Small intestine (tissue), 16 donors: ENCODE data around the gene OR2G3. TPM values are rescaled to one million over a fixed set of nuclear protein-coding genes. Genes with fewer than 3 reads are reported as not detected.

Source experiments
- DNase-seq, 2 donors: peaks; one replicate each; pipeline versions ENCODE4 v3.0.0 to v3.0.0-alpha.2; 2013
- FAIRE-seq: peaks from 2 replicates; lab custom pipeline; 2012; peaks lifted over from hg19 to GRCh38; lab: Jason Lieb, UNC
- H3K27ac ChIP-seq, 3 donors: one replicate each; pipeline ENCODE4 v1.5.1; 2013; ENCODE audit warnings: low read length in 2 of 3, mild to moderate bottlenecking in 2 of 3, control low read depth in 1 of 3, inconsistent platforms in 1 of 3, low read depth in 1 of 3, moderate library complexity in 1 of 3
- H3K27me3 ChIP-seq, 3 donors: one replicate each; pipeline ENCODE4 v1.6.1; 2013; ENCODE audit warnings: low read length in 3 of 3, inconsistent platforms in 1 of 3; ENCODE audit not compliant: control insufficient read depth in 3 of 3, insufficient read depth in 3 of 3
- H3K36me3 ChIP-seq, 3 donors: one replicate each; pipeline ENCODE4 v1.6.1; 2013; ENCODE audit warnings: low read length in 3 of 3, inconsistent platforms in 1 of 3, low read depth in 1 of 3, mild to moderate bottlenecking in 1 of 3, moderate library complexity in 1 of 3; ENCODE audit not compliant: control insufficient read depth in 3 of 3, insufficient read depth in 2 of 3
- H3K4me1 ChIP-seq, 3 donors: one replicate each; pipeline ENCODE4 v1.6.1; 2013; ENCODE audit warnings: low read length in 2 of 3, inconsistent platforms in 1 of 3, low read depth in 1 of 3, mild to moderate bottlenecking in 1 of 3, moderate library complexity in 1 of 3; ENCODE audit not compliant: control insufficient read depth in 3 of 3, insufficient read depth in 2 of 3
- H3K4me3 ChIP-seq, 3 donors: one replicate each; pipeline ENCODE4 v1.5.1; 2013; ENCODE audit warnings: low read length in 3 of 3, control low read depth in 1 of 3, inconsistent platforms in 1 of 3, low read depth in 1 of 3, mild to moderate bottlenecking in 1 of 3, moderate library complexity in 1 of 3
- H3K9me3 ChIP-seq, 2 donors: one replicate each; pipeline ENCODE4 v1.6.1; 2013; ENCODE audit warnings: low read depth in 1 of 2, low read length in 1 of 2; ENCODE audit not compliant: control insufficient read depth in 2 of 2, insufficient read depth in 1 of 2
- WGBS, 3 donors: extraction: QIAGEN DNeasy Blood & Tissue Kit; methylation state at CpG; one replicate each; pipeline ENCODE4 v1.1.7; 2013; 5-methylcytosine and 5-hydroxymethylcytosine counted together
- long read RNA-seq, 10 donors: transcript quantifications; one replicate each; lab custom pipeline, GENCODE V29; 2026
- polyA plus RNA-seq, 4 donors: library from polyadenylated mRNA; stranded (reverse) in 3 of 4; unstranded in 1 of 4; fragments of 200-250 nt in 3 of 4; fragments of 120-200 nt in 1 of 4; gene quantifications; one replicate each; pipeline versions ENCODE4 v1.2.1 to v1.2.3, GENCODE V29; 2013
- donor health status: healthy with polysubstance abuse.
- donor health status: control.
- donor health status: control.
- donor health status: Bipolar disorder and iron deficiency.
- donor health status: healthy.

The OR2G3 gene
- not detected for polyA plus RNA-seq
- long read RNA-seq, donor 1: 0 reads
- long read RNA-seq, donor 2: 0 reads
- long read RNA-seq, donor 3: 0 reads
- long read RNA-seq, donor 4: 0 reads
- long read RNA-seq, donor 5: 0 reads
- long read RNA-seq, donor 6: 0 reads
- long read RNA-seq, donor 7: 0 reads
- long read RNA-seq, donor 8: 0 reads
- long read RNA-seq, donor 9: 0 reads
- long read RNA-seq, donor 10: 0 reads

DNA sequence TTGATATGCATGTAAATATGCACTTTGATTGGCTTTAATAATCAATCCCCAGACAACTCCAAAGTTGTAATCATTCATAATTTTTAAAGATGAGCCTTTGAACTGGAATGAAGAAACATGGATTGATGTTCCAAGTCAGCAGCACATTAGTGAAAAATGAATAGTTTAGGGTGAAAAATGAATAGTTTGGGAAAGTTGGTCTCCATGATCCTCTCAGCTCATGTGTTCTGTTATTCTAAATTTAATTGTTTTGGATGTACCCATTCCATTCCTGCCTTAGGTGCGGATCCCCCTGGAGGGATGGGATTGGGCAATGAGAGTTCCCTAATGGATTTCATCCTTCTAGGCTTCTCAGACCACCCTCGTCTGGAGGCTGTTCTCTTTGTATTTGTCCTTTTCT is at the start of gene OR2G3:
Gene OR2G3, plus strand, starts transcription at position 301 of the 400 bp plus-strand sequence. Its CDS starts 0 bp downstream, at position 301.
- DNase-seq (no peak), FAIRE-seq (no peak)
- WGBS, 3 donors: 64 to 86% (median 67%) methylated on average over 2 of the region's 2 CpGs
- Histone ChIP-seq H3K27ac (no peak within 1 kb of the TSS), H3K36me3 (no peaks in the 10 kb centered on the region), H3K4me3 (no peak within 1 kb of the TSS), H3K27me3 (no peaks in the 10 kb centered on the region), H3K4me1 (no peaks in the 10 kb centered on the region), H3K9me3 (no peaks in the 10 kb centered on the region)

DNA sequence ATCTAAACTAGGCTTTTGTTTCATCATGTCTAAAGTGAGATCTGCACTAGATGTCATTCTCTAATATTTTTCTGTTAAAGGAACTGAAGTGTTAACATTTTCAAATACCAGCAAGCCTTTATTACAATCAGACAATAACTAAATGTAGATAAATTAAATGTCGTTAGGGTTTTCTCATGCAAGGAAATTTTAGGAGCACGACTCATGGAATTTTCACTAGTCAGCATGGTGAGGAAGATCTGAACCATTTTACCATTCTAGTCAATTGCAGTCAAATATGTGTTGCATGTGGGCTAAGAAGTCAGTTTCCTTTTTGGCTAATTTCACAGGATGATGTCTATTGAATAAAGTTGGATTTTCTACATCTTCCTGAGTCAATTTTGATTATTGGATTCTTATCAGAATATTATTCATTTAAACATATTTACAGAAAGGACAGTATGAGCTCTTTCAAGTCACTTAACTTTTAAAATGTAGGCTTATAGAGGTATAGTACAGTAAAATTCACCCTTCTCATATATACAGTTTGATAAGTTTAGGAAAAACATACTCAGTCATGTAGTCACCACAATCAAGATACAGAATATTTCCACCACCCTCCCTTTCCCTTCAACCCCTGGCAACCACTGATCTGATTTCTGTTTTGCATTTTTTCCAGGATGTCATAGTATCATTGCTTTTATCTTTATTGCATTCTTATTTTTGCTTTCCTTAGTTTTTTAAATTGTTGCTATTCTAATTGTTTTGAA is 47.3 kb upstream of the OR2G3 start:
- H3K36me3 ChIP-seq: no peaks in the 10 kb centered on the region
- DNase-seq (no peak), FAIRE-seq (no peak)
- H3K4me1 ChIP-seq: no peaks in the 10 kb centered on the region
- no peak overlapping the region for H3K4me3 ChIP-seq
- 77 to 86% (median 83%) methylated on average over 2 of the region's 2 CpGs for WGBS, 3 donors
- H3K9me3 ChIP-seq: no peaks in the 10 kb centered on the region
- no peaks in the 10 kb centered on the region for H3K27me3 ChIP-seq
- H3K27ac ChIP-seq: no peak overlapping the region

DNA sequence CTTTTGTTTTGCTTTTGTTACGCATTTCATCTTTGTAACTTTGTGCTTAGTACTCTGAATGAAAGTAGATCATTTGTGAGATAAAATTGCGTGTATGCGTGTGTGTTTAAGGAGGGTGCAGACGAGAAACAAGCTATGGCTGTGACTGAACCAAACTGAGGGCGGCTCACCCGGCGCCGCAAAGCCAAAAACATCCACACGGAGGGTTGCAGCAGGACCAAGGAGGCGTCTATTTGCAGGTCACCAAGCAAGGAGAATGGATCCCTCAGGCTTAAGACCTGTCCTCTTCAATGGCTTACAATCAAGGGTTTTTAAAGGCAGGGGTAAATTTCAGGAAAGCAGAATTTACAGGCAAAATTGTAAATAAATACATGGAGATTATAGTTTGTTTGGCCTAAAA is 43.7 kb upstream of the OR2G3 start:
- no peaks in the 10 kb centered on the region for H3K9me3 ChIP-seq
- no peak for FAIRE-seq
- WGBS, 3 donors: 66 to 70% (median 68%) methylated on average over 10 of the region's 10 CpGs
- DNase-seq: no peak
- no peaks in the 10 kb centered on the region for H3K36me3 ChIP-seq
- H3K27ac ChIP-seq: no peak overlapping the region
- no peaks in the 10 kb centered on the region for H3K27me3 ChIP-seq
- no peak overlapping the region for H3K4me3 ChIP-seq
- H3K4me1 ChIP-seq: no peaks in the 10 kb centered on the region

- no peaks in the 10 kb centered on the region for H3K9me3 ChIP-seq
- 64 to 76% (median 73%) methylated on average over 9 of the region's 9 CpGs for WGBS, 3 donors
- H3K4me3 ChIP-seq: no peak overlapping the region
- no peak overlapping the region for H3K27ac ChIP-seq
- FAIRE-seq (no peak), DNase-seq (no peak)
- H3K36me3 ChIP-seq: no peaks in the 10 kb centered on the region
- no peaks in the 10 kb centered on the region for H3K4me1 ChIP-seq
- H3K27me3 ChIP-seq: no peaks in the 10 kb centered on the region
These were observed 43.2 kb upstream of the OR2G3 start for GRCh38 chr1:247562198-247562597.

GRCh38 chr1:247574236-247574635 is 31.1 kb upstream of the OR2G3 start:
- no peak for DNase-seq
- H3K36me3 ChIP-seq: no peaks in the 10 kb centered on the region
- H3K4me3 ChIP-seq: no peak overlapping the region
- H3K4me1 ChIP-seq: no peaks in the 10 kb centered on the region
- no peak overlapping the region for H3K27ac ChIP-seq
- no peak for FAIRE-seq
- no peaks in the 10 kb centered on the region for H3K27me3 ChIP-seq
- WGBS, 3 donors: 36 to 61% (median 44%) methylated on average over 1 of the region's 1 CpG
- peaks cover 0 to 3% of the 10 kb centered on the region in 2 donors for H3K9me3 ChIP-seq

GRCh38 chr1:247574664-247575063 is 30.7 kb upstream of the OR2G3 start:
- no peaks in the 10 kb centered on the region for H3K4me1 ChIP-seq
- no peak for DNase-seq
- H3K27ac ChIP-seq: no peak overlapping the region
- no peak overlapping the region for H3K4me3 ChIP-seq
- no peak for FAIRE-seq
- no peaks in the 10 kb centered on the region for H3K36me3 ChIP-seq
- H3K9me3 ChIP-seq: peaks cover 0 to 3% of the 10 kb centered on the region in 2 donors
- H3K27me3 ChIP-seq: no peaks in the 10 kb centered on the region

DNA sequence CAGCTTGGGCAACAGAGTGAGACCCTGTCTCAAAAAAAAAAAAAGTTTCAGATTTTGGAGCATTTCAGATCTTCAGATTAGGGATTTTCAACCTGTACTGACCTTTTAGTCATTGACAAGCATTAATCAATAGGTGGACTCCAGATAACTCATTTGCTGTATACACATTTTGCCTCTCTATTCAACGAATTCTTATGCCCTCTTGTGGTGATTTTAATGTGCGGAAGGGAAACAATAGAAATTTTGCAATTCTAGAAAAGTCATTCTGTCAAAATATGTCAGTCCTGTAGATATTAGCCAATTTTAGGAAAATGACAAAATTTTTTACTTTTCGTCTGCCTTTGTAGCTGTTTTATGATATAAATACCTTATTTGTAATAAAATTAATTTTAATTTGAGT is 28.9 kb upstream of the OR2G3 start:
- Histone ChIP-seq H3K36me3 (no peaks in the 10 kb centered on the region), H3K4me3 (no peak overlapping the region), H3K4me1 (no peaks in the 10 kb centered on the region), H3K27me3 (no peaks in the 10 kb centered on the region), H3K27ac (no peak overlapping the region), H3K9me3 (peaks cover 0 to 3% of the 10 kb centered on the region in 2 donors)
- FAIRE-seq (no peak), DNase-seq (peak in 1 of 2 donors; percentile 2)
- WGBS, 3 donors: 50 to 51% (median 50%) methylated on average over 3 of the region's 3 CpGs

DNA sequence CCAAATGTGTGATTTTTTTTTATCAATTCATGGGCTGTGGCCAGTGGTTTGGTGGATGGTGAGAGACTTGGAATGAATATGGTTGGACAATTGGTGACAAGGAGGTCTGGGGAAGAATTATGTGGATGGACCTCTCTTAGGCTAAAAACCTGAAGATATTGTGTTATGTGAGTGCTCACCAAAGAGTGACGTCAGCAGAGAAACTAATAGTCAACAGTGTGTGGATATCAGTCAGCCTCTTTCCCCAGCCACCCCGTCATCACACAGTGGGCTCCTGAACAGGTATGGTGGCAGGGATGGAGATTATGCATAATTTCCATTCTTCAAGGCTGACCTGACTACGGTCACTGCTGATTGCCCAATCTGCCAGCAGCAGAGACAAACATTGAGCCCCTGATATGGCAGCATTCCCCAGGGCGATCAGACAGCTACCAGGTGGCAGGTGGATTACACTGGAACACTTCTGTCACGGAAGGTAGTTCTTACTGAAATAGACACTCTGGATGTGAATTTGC is 26.4 kb upstream of the OR2G3 start:
- no peaks in the 10 kb centered on the region for H3K36me3 ChIP-seq
- 70 to 83% (median 77%) methylated on average over 5 of the region's 5 CpGs for WGBS, 3 donors
- DNase-seq (no peak), FAIRE-seq (no peak)
- no peaks in the 10 kb centered on the region for H3K27me3 ChIP-seq
- no peak overlapping the region for H3K27ac ChIP-seq
- no peaks in the 10 kb centered on the region for H3K4me1 ChIP-seq
- H3K4me3 ChIP-seq: no peak overlapping the region
- H3K9me3 ChIP-seq: no peaks in the 10 kb centered on the region
